IPS-20b (cell line): ENCODE measurements around the gene ATP9B.

Source experiments
- H3K27ac ChIP-seq: one replicate; pipeline ENCODE4 v1.5.1; 2013; ENCODE audit warnings: low read length
- H3K27me3 ChIP-seq: 2 replicates; pipeline ENCODE4 v1.6.1; 2013; ENCODE audit warnings: mild to moderate bottlenecking, low read length, inconsistent platforms; ENCODE audit not compliant: insufficient read depth
- H3K36me3 ChIP-seq: 2 replicates; pipeline ENCODE4 v1.6.1; 2013; ENCODE audit warnings: low read depth, mild to moderate bottlenecking, inconsistent platforms, low read length, moderate library complexity; ENCODE audit not compliant: insufficient read depth
- H3K4me1 ChIP-seq: 2 replicates; pipeline ENCODE4 v1.6.1; 2013; ENCODE audit warnings: mild to moderate bottlenecking, control low read depth, inconsistent platforms, low read length, moderate library complexity; ENCODE audit not compliant: insufficient read depth
- H3K4me3 ChIP-seq: 2 replicates; pipeline ENCODE4 v1.5.1; 2013; ENCODE audit warnings: mild to moderate bottlenecking, low read length, inconsistent platforms
- H3K9ac ChIP-seq: 2 replicates; pipeline ENCODE4 v1.6.1; 2013; ENCODE audit warnings: low read depth, mild to moderate bottlenecking, inconsistent platforms, low read length, moderate library complexity
- H3K9me3 ChIP-seq: 2 replicates; pipeline ENCODE4 v1.6.1; 2013; ENCODE audit warnings: mild to moderate bottlenecking, low read depth, low read length, inconsistent platforms; ENCODE audit not compliant: insufficient read depth

Gene ATP9B

DNA sequence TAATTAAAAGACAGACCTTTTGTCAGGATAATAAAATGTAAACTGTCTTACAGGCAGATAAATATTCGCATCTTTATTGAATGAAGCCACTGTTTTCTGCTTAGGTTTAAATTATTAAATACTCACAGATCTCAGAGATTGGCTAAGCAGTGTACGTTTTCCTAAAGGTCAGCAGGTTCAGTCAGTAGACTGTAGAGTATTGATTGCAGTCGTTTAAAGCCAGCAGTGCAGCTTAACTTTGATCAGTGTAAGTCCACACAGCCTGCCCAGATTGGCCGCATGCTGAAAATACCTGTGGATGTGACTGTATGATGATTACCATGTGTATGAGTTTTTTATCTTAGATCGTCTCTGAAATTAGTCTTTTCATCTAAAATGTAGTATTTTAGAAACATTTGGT lies 42.3 kb downstream of the ATP9B start:
- Histone ChIP-seq H3K9ac (no peak overlapping the region), H3K4me3 (no peak overlapping the region), H3K36me3 (peaks cover 15% of the 10 kb centered on the region), H3K27me3 (no peaks in the 10 kb centered on the region), H3K9me3 (no peaks in the 10 kb centered on the region; the same call in 1 of the 2 replicates), H3K27ac (no peak overlapping the region), H3K4me1 (peaks cover 4% of the 10 kb centered on the region; the same call in 1 of the 2 replicates)

GRCh38 chr18:79117385-79117784 lies 48.2 kb downstream of the ATP9B start:
- no peaks in the 10 kb centered on the region; the same call in 1 of the 2 replicates for H3K9me3 ChIP-seq

GRCh38 chr18:79117788-79118187 lies 48.6 kb downstream of the ATP9B start:
- Histone ChIP-seq H3K4me3 (no peak overlapping the region), H3K27ac (no peak overlapping the region)

More at GRCh38 chr18:79117385-79117784, 48.2 kb downstream of the ATP9B start:
- Histone ChIP-seq H3K4me1 (no peaks in the 10 kb centered on the region), H3K4me3 (no peak overlapping the region), H3K27ac (no peak overlapping the region), H3K27me3 (no peaks in the 10 kb centered on the region), H3K9ac (no peak overlapping the region), H3K36me3 (peaks cover 23% of the 10 kb centered on the region)

GRCh38 chr18:79118797-79119196 lies 49.6 kb downstream of the ATP9B start:
- Histone ChIP-seq H3K9ac (no peak overlapping the region), H3K9me3 (no peaks in the 10 kb centered on the region)

More at GRCh38 chr18:79117788-79118187, 48.6 kb downstream of the ATP9B start:
- Histone ChIP-seq H3K4me1 (no peaks in the 10 kb centered on the region), H3K27me3 (no peaks in the 10 kb centered on the region), H3K9ac (no peak overlapping the region), H3K36me3 (peaks cover 23% of the 10 kb centered on the region), H3K9me3 (no peaks in the 10 kb centered on the region)

GRCh38 chr18:79121746-79122474 lies 52.7 kb downstream of the ATP9B start:
- Histone ChIP-seq H3K36me3 (peaks cover 15% of the 10 kb centered on the region), H3K4me1 (no peaks in the 10 kb centered on the region), H3K9ac (no peak overlapping the region), H3K27ac (no peak overlapping the region), H3K9me3 (no peaks in the 10 kb centered on the region), H3K27me3 (no peaks in the 10 kb centered on the region), H3K4me3 (no peak overlapping the region)

More at GRCh38 chr18:79118797-79119196, 49.6 kb downstream of the ATP9B start:
- Histone ChIP-seq H3K4me3 (no peak overlapping the region), H3K27ac (no peak overlapping the region), H3K4me1 (no peaks in the 10 kb centered on the region), H3K27me3 (no peaks in the 10 kb centered on the region), H3K36me3 (peaks cover 18% of the 10 kb centered on the region)

DNA sequence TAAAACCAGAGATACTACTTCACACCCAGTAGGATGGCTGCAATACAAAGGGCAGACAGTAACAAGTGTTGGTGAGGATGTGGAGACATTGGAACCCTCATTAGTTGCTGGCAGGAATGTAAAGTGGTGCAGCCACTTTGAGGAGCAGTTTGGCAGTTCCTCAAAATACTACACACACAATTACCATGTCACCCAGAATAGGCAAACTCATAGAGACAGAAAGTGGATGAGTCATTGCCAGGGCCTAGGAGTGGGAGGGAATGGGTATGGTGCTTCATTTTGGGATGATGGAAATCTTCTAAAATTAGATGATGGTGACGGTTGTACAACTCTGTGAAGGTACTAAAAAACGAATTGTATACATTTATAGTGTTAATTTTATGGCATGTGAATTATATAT lies 54.8 kb downstream of the ATP9B start:
- H3K9ac ChIP-seq, result no peak overlapping the region
- peaks cover 20% of the 10 kb centered on the region for H3K36me3 ChIP-seq
- H3K4me3 ChIP-seq, result no peak overlapping the region
- H3K27me3 ChIP-seq, result no peaks in the 10 kb centered on the region
- H3K9me3 ChIP-seq, result no peaks in the 10 kb centered on the region
- no peaks in the 10 kb centered on the region for H3K4me1 ChIP-seq
- no peak overlapping the region for H3K27ac ChIP-seq

- H3K4me3 ChIP-seq, result no peak overlapping the region
- no peaks in the 10 kb centered on the region for H3K9me3 ChIP-seq
- H3K27ac ChIP-seq, result no peak overlapping the region
- no peak overlapping the region for H3K9ac ChIP-seq
- H3K27me3 ChIP-seq, result no peaks in the 10 kb centered on the region
- H3K4me1 ChIP-seq, result no peaks in the 10 kb centered on the region
- H3K36me3 ChIP-seq, result peaks cover 12% of the 10 kb centered on the region
Measured at GRCh38 chr18:79129120-79129519, 59.9 kb downstream of the ATP9B start.

GRCh38 chr18:79133724-79134123 lies 64.5 kb downstream of the ATP9B start:
- Histone ChIP-seq H3K36me3 (no peaks in the 10 kb centered on the region), H3K9me3 (no peaks in the 10 kb centered on the region), H3K9ac (no peak overlapping the region), H3K27ac (no peak overlapping the region), H3K27me3 (no peaks in the 10 kb centered on the region), H3K4me1 (no peaks in the 10 kb centered on the region), H3K4me3 (no peak overlapping the region)

- H3K36me3 ChIP-seq, result no peaks in the 10 kb centered on the region
- H3K9me3 ChIP-seq, result no peaks in the 10 kb centered on the region
- H3K4me3 ChIP-seq, result no peak overlapping the region
- no peaks in the 10 kb centered on the region for H3K27me3 ChIP-seq
- no peak overlapping the region for H3K9ac ChIP-seq
- H3K27ac ChIP-seq, result no peak overlapping the region
- no peaks in the 10 kb centered on the region for H3K4me1 ChIP-seq
Measured at GRCh38 chr18:79135924-79136323, 66.7 kb downstream of the ATP9B start.

DNA sequence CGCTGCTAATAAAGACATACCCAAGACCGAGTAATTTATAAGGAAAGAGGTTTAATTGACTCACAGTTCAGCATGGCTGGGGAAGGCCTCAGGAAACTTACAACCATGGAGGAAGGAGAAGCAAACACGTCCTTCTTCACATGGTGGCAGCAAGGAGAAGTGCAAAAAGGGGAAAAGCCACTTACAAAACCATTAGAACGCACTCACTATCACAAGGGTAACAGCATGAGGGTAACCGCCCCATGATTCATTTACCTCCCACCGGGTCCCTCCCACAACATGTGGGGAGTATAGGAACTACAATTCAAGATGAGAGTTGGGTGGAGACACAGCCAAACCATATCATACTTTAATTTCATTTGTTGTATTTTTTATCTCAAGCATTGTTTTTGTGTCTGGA lies 67.5 kb downstream of the ATP9B start:
- no peak overlapping the region for H3K27ac ChIP-seq

DNA sequence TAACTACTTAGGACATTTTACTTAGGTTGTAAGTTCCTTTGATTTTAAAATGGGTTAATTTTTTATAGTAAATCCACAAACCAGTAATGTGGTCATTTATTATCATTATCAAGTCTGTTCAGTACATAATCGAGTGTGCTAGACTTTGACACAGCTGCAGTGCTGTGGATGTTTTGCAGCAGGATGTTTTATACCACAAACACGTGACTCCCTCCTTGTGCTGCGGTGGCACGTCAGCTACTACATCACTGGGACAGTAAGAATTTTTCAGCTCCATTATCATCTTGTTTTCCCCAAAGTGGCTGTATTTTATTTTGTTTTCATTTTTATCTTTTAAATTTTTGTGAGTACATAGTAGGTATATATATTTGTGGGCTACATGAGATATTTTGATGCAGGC lies 70.0 kb downstream of the ATP9B start:
- Histone ChIP-seq H3K4me3 (no peak overlapping the region), H3K9me3 (no peaks in the 10 kb centered on the region), H3K27ac (no peak overlapping the region), H3K4me1 (no peaks in the 10 kb centered on the region), H3K36me3 (0 out of 2 replicates have a peak, but pooled peaks cover under 1% of the 10 kb centered on the region), H3K27me3 (no peaks in the 10 kb centered on the region), H3K9ac (no peak overlapping the region)

More for the DNA sequence above, 67.5 kb downstream of the ATP9B start:
- H3K9ac ChIP-seq, result no peak overlapping the region
- H3K9me3 ChIP-seq, result no peaks in the 10 kb centered on the region
- no peaks in the 10 kb centered on the region for H3K27me3 ChIP-seq
- no peak overlapping the region for H3K4me3 ChIP-seq
- H3K4me1 ChIP-seq, result no peaks in the 10 kb centered on the region
- H3K36me3 ChIP-seq, result no peaks in the 10 kb centered on the region

DNA sequence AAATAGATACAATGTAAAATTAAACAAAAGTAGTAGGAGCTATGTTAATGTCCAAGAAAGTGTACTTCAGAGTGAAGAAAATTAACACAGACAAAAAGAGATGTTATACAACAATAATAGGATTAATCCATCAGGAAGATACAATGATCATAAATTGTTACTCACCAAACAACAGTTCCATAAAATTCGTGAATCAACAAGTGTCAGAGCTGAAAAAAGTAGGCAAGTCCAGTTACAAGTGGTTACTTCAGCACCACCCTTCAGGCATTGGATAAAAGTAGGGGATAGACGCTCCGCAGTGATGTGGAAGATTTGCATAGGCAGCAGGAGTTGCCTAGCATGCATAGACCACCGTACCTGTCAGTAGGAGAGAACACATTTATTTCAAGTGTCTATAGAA lies 77.8 kb downstream of the ATP9B start:
- no peak overlapping the region for H3K4me3 ChIP-seq
- H3K27ac ChIP-seq, result no peak overlapping the region
- no peaks in the 10 kb centered on the region for H3K9me3 ChIP-seq
- H3K9ac ChIP-seq, result no peak overlapping the region
- no peaks in the 10 kb centered on the region for H3K4me1 ChIP-seq
- no peaks in the 10 kb centered on the region for H3K27me3 ChIP-seq
- peaks cover 9% of the 10 kb centered on the region; the same call in 1 of the 2 replicates for H3K36me3 ChIP-seq
